ENCODE results near the gene PIMREG.
"Not testable (repeated sequence)": the region's sequence is repeated elsewhere in the genome, so short reads cannot be mapped to it uniquely, and the experiment has no call there.

Gene PIMREG

GRCh38 chr17:6479622-6480302 is 35.5 kb downstream of the PIMREG start:
- no peak for DNase-seq

- DNase-seq: no peak
These were observed 36.0 kb downstream of the PIMREG start for GRCh38 chr17:6480303-6480675.

- DNase-seq: no peak
These were observed 37.8 kb downstream of the PIMREG start for GRCh38 chr17:6482105-6482455.

GRCh38 chr17:6482796-6483195 is 38.5 kb downstream of the PIMREG start:
- not testable (repeated sequence) for DNase-seq

- no peak for DNase-seq
These were observed 39.3 kb downstream of the PIMREG start for GRCh38 chr17:6483507-6483906.

GRCh38 chr17:6485646-6486412 is 41.6 kb downstream of the PIMREG start:
- DNase-seq: no peak

- DNase-seq: no peak
These were observed 43.2 kb downstream of the PIMREG start for GRCh38 chr17:6487251-6488007.

- DNase-seq: no peak
These were observed 43.8 kb downstream of the PIMREG start for GRCh38 chr17:6488008-6488539.

- DNase-seq: no peak
These were observed 44.8 kb downstream of the PIMREG start for GRCh38 chr17:6489016-6489550.

GRCh38 chr17:6491071-6491700 is 46.9 kb downstream of the PIMREG start:
- DNase-seq: no peak

- DNase-seq: no peak
These were observed 48.8 kb downstream of the PIMREG start for GRCh38 chr17:6492892-6493674.

- peak; percentile 71 for DNase-seq
These were observed 50.1 kb downstream of the PIMREG start for GRCh38 chr17:6494239-6494941.

- no peak for DNase-seq
These were observed 51.3 kb downstream of the PIMREG start for GRCh38 chr17:6495450-6496115.

GRCh38 chr17:6496116-6496481 is 51.8 kb downstream of the PIMREG start:
- no peak for DNase-seq

GRCh38 chr17:6496640-6497441 is 52.6 kb downstream of the PIMREG start:
- no peak for DNase-seq

- DNase-seq: no peak
These were observed 53.4 kb downstream of the PIMREG start for GRCh38 chr17:6497496-6498221.

GRCh38 chr17:6498356-6498755 is 54.1 kb downstream of the PIMREG start:
- no peak for DNase-seq

- DNase-seq: no peak
These were observed 54.8 kb downstream of the PIMREG start for GRCh38 chr17:6498901-6499540.

Data from NCI-H226 (cell line).